Psoas muscle (tissue), 8 donors: ENCODE data around the gene ULK4. TPM values are rescaled to one million over a fixed set of nuclear protein-coding genes. Genes with fewer than 3 reads are reported as not detected.

Experiments
- ATAC-seq, 4 donors: fragments of 200-7000 bp; cut with Tn5 transposase; one replicate each; pipeline ENCODE4 v1.9.1; 2020; ENCODE audit warnings: moderate library complexity in 3 of 4, mild to moderate bottlenecking in 2 of 4
- DNase-seq, 2 donors: peaks; one replicate each; pipeline ENCODE4 v3.0.0-alpha.2; 2020
- H3K27ac ChIP-seq: fragments of 200-600 bp; one replicate; pipeline ENCODE4 v1.8.0; 2022
- H3K27me3 ChIP-seq, 3 donors: fragments of 200-600 bp in 1 of 3; one replicate each; pipeline versions ENCODE4 v1.6.1 to v1.8.0; 2013 to 2022; ENCODE audit warnings: low read length in 2 of 3, mild to moderate bottlenecking in 2 of 3, moderate library complexity in 1 of 3; ENCODE audit not compliant: insufficient read depth in 3 of 3
- H3K36me3 ChIP-seq, 2 donors: fragments of 200-600 bp in 1 of 2; one replicate each; pipeline versions ENCODE4 v1.6.1 to v1.8.0; 2013 to 2022; ENCODE audit warnings: low read depth in 1 of 2, mild to moderate bottlenecking in 1 of 2, moderate library complexity in 1 of 2; ENCODE audit not compliant: insufficient read depth in 1 of 2
- H3K4me1 ChIP-seq: fragments of 200-600 bp; one replicate; pipeline ENCODE4 v1.8.0; 2022
- H3K4me3 ChIP-seq: fragments of 200-600 bp; one replicate; pipeline ENCODE4 v1.8.0; 2022; ENCODE audit warnings: mild to moderate bottlenecking
- H3K9me3 ChIP-seq: fragments of 200-600 bp; one replicate; pipeline ENCODE4 v1.8.0; 2022
- WGBS, 3 donors: extraction: QIAGEN DNeasy Blood & Tissue Kit; methylation state at CpG; one replicate each; pipeline versions ENCODE4 v1.1.6 to v1.1.7; 2013; 5-methylcytosine and 5-hydroxymethylcytosine counted together
- intact Hi-C, 2 donors: fragments of 100-400 bp; cut with DNase I; formaldehyde crosslinking; loops; one replicate each; pipeline versions ENCODE4 v1.11.0 to v1.14.2; 2022
- polyA plus RNA-seq, 3 donors: library from polyadenylated mRNA; stranded (reverse); fragments of 200-250 nt; gene quantifications; one replicate each; pipeline ENCODE4 v1.2.3, GENCODE V29; 2013
- total RNA-seq, 4 donors: library from RNA; stranded (reverse); fragmentation: NEBNext Ultra II Directional in 2 of 4; extraction: Animal tissue kit (Norgen Biotek cat#: 25700) in 2 of 4; gene quantifications; one replicate each; pipeline versions ENCODE4 v1.2.1 to v1.2.4, GENCODE V29; 2021 to 2023
- TF ChIP-seq, protein P1 (sequence below): fragments of 200-600 bp; IDR thresholded peaks from one replicate; pipeline ENCODE4 v1.8.0; 2022; ENCODE audit warnings: antibody characterized with exemption
- donor health status: healthy with polysubstance abuse.
- donor health status: DM: no; HTN: no; CAD: no; lungs with moderate emphysema.
- donor health status: Bipolar disorder and iron deficiency.
- donor health status: healthy.
- donor health status: DM: yes; HTN: yes; CAD: no.
- donor health status: DM: no; HTN: no; CAD: no.
- donor health status: DM: no; HTN: no; CAD: no.
- donor health status: DM: yes; HTN: yes; CAD: no.

The ULK4 gene
- total and polyA plus RNA-seq, 7 donors, result 0.61 to 3.2 (median 1.0) TPM

DNA sequence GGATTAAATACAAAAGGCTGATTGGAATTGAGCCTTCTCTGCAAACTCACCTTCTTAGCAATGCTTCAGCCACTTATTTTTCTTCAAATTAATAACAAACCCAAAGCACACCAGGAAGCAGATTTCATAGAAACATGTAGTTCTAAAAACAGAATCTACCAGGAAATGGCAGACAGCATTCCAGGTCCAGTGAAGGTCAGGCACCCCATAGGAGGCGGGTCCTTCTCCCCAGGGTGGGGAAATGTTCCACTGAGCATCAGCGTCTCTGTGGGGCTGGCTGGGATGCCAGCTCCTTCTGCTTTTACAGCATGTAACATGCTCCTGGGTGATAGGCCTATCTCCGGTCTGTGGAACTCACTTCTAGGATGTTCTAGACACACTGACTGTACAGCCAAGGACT, 713.4 kb downstream of the ULK4 start:
- H3K27ac ChIP-seq, result no peak overlapping the region
- no peak for DNase-seq
- H3K36me3 ChIP-seq, result no peaks in the 10 kb centered on the region
- intact Hi-C loops, result no loop called here
- 72 to 77% (median 75%) methylated on average over 3 of the region's 3 CpGs for WGBS, 3 donors
- no peak overlapping the region for H3K4me3 ChIP-seq
- TF ChIP-seq, protein P1, sequence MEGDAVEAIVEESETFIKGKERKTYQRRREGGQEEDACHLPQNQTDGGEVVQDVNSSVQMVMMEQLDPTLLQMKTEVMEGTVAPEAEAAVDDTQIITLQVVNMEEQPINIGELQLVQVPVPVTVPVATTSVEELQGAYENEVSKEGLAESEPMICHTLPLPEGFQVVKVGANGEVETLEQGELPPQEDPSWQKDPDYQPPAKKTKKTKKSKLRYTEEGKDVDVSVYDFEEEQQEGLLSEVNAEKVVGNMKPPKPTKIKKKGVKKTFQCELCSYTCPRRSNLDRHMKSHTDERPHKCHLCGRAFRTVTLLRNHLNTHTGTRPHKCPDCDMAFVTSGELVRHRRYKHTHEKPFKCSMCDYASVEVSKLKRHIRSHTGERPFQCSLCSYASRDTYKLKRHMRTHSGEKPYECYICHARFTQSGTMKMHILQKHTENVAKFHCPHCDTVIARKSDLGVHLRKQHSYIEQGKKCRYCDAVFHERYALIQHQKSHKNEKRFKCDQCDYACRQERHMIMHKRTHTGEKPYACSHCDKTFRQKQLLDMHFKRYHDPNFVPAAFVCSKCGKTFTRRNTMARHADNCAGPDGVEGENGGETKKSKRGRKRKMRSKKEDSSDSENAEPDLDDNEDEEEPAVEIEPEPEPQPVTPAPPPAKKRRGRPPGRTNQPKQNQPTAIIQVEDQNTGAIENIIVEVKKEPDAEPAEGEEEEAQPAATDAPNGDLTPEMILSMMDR, result no peak
- H3K27me3 ChIP-seq, result no peaks in the 10 kb centered on the region
- ATAC-seq, result no peak
- H3K4me1 ChIP-seq, result no peaks in the 10 kb centered on the region
- no peaks in the 10 kb centered on the region for H3K9me3 ChIP-seq

DNA sequence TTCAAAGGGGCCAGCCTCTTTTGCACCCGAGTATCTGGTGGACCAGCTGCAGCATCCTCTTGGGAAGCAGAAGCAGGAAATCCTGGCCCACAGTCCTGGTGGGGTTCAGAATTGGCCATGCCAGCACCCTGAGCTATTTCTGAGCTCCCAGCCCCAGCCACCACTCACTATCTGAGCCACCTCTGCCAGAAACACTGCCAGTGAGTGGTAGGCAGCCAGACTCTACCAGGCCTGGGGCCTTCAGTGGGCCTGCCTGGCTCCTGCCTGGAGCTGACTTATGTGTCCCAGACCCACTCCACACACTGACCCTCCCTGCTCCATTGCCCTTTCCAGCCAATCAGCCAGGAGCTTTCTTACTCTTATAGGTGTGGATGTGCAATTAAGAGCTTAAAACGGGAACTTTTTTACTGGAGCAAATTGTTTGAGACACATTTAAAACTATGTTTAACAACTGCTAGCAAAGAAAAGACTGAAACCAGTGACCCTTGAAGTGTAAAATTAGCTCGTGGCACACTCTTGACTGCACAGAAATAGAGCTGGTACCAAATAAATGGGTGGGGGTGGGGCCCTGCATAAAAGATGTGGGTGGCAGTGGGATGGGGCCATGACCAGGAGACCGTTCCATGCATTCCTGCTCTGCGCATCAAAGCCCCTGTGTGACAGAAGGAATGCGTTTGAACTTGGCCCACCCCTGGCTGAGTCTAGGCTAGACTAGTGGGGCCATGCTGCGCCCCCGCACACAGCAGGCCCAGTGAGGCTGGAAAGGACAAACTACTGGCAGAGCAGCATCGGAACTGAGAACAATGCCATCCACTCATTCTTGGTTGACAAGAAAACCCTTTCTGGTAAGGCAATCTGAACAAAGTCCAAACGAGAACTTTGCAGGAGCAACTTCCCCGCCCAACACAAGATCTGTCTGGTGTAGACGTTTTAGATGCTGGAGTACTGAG, 714.6 kb downstream of the ULK4 start:
- ATAC-seq (peak in 1 of 4 donors; percentile 22), DNase-seq (no peak)
- TF ChIP-seq, protein P1, result no peak
- Histone ChIP-seq H3K27ac (no peak overlapping the region), H3K4me3 (no peak overlapping the region), H3K4me1 (no peaks in the 10 kb centered on the region), H3K36me3 (no peaks in the 10 kb centered on the region), H3K9me3 (no peaks in the 10 kb centered on the region), H3K27me3 (no peaks in the 10 kb centered on the region)
- intact Hi-C loops, result no loop called here
- WGBS, 3 donors, result 71 to 77% (median 72%) methylated on average over 12 of the region's 12 CpGs

DNA sequence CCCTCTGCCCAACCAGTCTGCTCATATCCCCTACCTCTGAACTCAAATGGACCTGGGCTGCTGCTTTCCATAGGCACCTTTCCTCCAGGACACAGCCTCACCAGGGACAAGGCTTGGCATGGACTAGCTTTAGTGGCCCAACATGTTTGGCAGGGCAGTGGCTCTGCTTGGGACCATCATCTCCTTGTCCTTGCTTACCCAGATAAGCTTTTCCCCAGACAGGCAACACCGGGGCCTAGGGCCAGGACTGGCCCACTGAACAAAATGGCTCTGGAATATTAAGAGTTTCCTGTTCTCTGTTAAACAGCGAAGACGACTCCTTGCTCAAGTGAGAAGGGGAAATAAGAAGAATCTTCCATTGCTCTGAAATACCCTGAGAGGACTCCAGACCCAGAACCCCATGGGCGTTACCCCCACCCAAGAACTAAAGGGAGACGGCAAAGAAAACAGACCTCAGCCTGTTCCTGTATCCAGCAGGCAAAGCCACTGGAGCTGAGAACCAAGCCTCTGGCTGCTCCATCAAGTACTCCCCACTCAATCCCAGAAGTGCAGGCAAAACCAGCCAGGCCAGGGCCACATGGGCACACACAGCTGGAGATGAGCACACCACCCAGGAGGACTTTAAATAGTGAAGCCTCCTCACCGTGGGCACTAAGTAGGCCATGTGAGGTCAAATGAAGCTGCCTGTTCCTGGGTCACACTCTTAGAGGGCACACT, 717.1 kb downstream of the ULK4 start:
- DNase-seq (no peak), ATAC-seq (peak in 2 of 4 donors; percentile 44 to 47)
- Histone ChIP-seq H3K27ac (no peak overlapping the region), H3K9me3 (no peaks in the 10 kb centered on the region), H3K4me3 (no peak overlapping the region), H3K27me3 (no peaks in the 10 kb centered on the region), H3K4me1 (no peaks in the 10 kb centered on the region), H3K36me3 (peaks cover 2 to 24% of the 10 kb centered on the region in 2 donors)
- 58 to 71% (median 61%) methylated on average over 6 of the region's 6 CpGs for WGBS, 3 donors
- intact Hi-C loops, result no loop called here
- TF ChIP-seq, protein P1, result no peak

DNA sequence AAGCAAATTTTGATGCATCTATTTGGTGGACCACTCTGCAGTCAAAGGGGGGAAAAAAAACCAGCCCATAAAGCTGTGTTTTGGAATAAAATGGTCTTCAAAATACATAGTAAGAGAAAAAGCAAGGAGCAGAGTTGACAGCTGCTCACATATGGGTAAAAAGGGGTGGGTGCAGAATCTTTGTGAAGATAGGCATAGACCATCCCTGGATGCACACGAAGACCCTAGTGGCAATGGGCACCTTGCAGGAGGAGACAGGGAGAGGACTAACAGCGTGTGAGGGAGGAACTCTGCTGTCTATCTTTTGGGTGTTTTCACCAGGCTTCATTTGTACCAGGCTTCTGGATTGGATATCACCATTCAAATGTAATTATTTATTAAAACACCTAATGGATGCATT, 718.7 kb downstream of the ULK4 start:
- DNase-seq, result no peak
- ATAC-seq, result no peak
- WGBS, 3 donors, result 66 to 91% (median 66%) methylated on average over 2 of the region's 2 CpGs
- no peak overlapping the region for H3K4me3 ChIP-seq
- no peaks in the 10 kb centered on the region for H3K9me3 ChIP-seq
- H3K27ac ChIP-seq, result no peak overlapping the region
- peaks cover 12 to 40% of the 10 kb centered on the region in 2 donors for H3K36me3 ChIP-seq
- TF ChIP-seq, protein P1, result no peak
- no peaks in the 10 kb centered on the region for H3K27me3 ChIP-seq
- no peaks in the 10 kb centered on the region for H3K4me1 ChIP-seq
- intact Hi-C loops, result no loop called here
